ENCODE data around the gene ERBIN.

DNA sequence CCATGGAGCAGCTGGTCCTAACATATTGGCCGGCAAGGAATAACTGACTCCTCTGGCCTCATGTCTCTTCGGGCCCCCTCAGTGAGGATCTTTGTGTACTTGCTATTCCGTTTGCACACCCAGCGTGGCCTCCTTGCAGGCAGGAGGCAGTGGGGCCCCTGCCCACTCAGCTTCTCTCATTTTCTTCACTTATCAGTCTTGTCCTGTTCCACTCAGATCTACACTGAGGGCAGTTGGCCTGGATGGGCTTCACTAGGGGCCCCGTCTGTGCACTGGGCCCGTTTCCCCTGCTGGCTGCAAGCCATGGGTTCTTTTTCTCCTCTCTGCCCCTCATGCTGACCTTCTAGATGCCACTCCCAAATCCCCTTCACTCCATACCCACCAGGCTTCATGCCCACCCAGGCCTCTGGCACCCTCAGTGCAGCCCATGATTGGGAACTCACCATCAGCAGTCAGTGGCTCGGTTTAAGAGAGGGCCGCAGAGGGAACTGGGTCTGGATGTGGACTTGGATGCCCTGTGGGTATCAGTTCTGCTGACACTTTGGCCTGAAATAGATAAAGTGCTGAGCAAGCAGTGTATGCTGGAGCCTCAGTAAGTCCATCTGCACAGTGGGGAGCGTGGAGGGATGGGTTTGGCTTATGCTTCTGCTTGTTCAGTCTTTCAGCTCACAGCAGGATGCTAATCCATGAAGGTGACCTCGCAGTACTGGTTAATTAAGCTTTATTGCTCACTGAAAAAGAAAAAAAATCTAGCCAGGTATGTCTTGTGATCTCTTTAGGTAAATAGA lies 57.9 kb downstream of the ERBIN start:
- TF ChIP-seq, protein P1, sequence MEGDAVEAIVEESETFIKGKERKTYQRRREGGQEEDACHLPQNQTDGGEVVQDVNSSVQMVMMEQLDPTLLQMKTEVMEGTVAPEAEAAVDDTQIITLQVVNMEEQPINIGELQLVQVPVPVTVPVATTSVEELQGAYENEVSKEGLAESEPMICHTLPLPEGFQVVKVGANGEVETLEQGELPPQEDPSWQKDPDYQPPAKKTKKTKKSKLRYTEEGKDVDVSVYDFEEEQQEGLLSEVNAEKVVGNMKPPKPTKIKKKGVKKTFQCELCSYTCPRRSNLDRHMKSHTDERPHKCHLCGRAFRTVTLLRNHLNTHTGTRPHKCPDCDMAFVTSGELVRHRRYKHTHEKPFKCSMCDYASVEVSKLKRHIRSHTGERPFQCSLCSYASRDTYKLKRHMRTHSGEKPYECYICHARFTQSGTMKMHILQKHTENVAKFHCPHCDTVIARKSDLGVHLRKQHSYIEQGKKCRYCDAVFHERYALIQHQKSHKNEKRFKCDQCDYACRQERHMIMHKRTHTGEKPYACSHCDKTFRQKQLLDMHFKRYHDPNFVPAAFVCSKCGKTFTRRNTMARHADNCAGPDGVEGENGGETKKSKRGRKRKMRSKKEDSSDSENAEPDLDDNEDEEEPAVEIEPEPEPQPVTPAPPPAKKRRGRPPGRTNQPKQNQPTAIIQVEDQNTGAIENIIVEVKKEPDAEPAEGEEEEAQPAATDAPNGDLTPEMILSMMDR (conservative IDR thresholded peaks at IDR 0.05): no peak
- TF ChIP-seq ZFX (IDR thresholded peaks at IDR 0.05): no peak
